Measurements from ENCODE around the gene AKNAD1.

The AKNAD1 gene

DNA sequence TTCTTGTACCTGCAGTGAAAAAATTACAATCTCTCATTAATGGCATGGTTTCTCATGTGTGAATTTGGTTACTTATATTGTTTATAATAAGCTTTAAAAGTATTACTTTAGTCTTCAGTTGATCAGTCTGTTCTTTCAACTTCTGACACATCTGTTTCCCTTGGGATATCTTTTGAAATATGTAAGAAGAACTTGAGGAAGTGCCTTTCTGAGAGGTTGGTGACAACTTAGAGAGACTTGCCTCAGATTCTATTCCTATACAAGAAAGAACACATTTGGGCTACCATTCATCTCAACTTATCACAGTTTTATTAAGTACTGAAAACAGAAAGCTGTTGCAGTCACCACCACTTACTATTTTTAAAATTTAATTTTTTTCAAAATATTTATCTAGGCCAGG lies 8.1 kb downstream of the AKNAD1 start:
- TF ChIP-seq TAF1 (IDR thresholded peaks at IDR 0.05; ENCODE audit: borderline replicate concordance, insufficient read depth, low read length) (no peak), POLR2AphosphoS5 (IDR thresholded peaks at IDR 0.05; ENCODE audit: low read depth, low read length) (no peak), FOXP2 (optimal IDR thresholded peaks at IDR 0.05; ENCODE audit: borderline replicate concordance, extremely low read depth, extremely low read length, insufficient read depth) (no peak), SIN3A (IDR thresholded peaks at IDR 0.05; ENCODE audit: borderline replicate concordance, insufficient read depth, low read length) (no peak)
- TF ChIP-seq, protein P1, sequence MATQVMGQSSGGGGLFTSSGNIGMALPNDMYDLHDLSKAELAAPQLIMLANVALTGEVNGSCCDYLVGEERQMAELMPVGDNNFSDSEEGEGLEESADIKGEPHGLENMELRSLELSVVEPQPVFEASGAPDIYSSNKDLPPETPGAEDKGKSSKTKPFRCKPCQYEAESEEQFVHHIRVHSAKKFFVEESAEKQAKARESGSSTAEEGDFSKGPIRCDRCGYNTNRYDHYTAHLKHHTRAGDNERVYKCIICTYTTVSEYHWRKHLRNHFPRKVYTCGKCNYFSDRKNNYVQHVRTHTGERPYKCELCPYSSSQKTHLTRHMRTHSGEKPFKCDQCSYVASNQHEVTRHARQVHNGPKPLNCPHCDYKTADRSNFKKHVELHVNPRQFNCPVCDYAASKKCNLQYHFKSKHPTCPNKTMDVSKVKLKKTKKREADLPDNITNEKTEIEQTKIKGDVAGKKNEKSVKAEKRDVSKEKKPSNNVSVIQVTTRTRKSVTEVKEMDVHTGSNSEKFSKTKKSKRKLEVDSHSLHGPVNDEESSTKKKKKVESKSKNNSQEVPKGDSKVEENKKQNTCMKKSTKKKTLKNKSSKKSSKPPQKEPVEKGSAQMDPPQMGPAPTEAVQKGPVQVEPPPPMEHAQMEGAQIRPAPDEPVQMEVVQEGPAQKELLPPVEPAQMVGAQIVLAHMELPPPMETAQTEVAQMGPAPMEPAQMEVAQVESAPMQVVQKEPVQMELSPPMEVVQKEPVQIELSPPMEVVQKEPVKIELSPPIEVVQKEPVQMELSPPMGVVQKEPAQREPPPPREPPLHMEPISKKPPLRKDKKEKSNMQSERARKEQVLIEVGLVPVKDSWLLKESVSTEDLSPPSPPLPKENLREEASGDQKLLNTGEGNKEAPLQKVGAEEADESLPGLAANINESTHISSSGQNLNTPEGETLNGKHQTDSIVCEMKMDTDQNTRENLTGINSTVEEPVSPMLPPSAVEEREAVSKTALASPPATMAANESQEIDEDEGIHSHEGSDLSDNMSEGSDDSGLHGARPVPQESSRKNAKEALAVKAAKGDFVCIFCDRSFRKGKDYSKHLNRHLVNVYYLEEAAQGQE (IDR thresholded peaks at IDR 0.05; ENCODE audit: insufficient read depth in 1 of 2, low read depth in 2 of 2, low read length in 2 of 2): no peak

DNA sequence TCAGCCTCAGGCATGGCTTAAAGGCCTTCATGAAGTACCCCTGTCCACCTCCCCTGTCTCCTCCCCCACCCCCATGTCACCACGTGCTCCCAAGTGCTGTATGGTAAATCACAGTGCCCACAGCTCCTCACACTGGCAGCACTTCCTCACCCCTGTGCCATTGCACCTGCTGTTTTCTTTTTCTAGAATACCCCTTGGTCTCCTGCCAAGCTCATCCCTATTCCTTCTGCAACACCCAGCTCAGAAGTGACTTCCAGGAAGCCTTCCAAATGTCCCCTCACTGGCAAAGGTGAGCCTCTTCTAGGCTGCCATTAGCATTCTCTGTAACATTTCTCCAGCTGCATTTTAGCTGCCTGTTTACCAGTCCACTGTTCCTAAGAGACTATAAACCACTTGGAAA lies 9.4 kb downstream of the AKNAD1 start:
- TF ChIP-seq FOXP2 (optimal IDR thresholded peaks at IDR 0.05; ENCODE audit: borderline replicate concordance, extremely low read depth, extremely low read length, insufficient read depth) (no peak), SIN3A (IDR thresholded peaks at IDR 0.05; ENCODE audit: borderline replicate concordance, insufficient read depth, low read length) (no peak), POLR2AphosphoS5 (IDR thresholded peaks at IDR 0.05; ENCODE audit: low read depth, low read length) (no peak), TAF1 (IDR thresholded peaks at IDR 0.05; ENCODE audit: borderline replicate concordance, insufficient read depth, low read length) (no peak)
- TF ChIP-seq, protein P1 (IDR thresholded peaks at IDR 0.05; ENCODE audit: insufficient read depth in 1 of 2, low read depth in 2 of 2, low read length in 2 of 2): no peak

DNA sequence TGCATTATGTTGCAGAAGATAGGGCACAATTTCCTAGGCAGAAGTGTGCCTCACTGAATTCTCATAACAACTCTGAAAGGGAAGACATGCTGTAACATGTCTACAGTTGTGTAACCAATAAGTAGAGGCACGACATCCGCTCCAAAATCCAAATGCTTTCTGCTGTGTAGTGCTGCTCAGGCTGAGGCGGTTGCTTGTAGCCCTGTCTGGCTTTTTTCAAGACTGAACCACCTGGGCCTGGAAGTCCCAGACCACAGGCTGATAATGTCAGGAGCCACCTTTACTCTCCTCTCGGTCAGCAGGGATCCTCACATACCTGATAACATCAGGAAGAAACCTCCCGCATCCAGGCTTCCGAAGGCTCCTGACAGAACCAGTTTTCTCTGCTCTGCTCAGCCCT lies 10.9 kb downstream of the AKNAD1 start:
- TF ChIP-seq SIN3A (IDR thresholded peaks at IDR 0.05; ENCODE audit: borderline replicate concordance, insufficient read depth, low read length) (no peak), FOXP2 (optimal IDR thresholded peaks at IDR 0.05; ENCODE audit: borderline replicate concordance, extremely low read depth, extremely low read length, insufficient read depth) (no peak), POLR2AphosphoS5 (IDR thresholded peaks at IDR 0.05; ENCODE audit: low read depth, low read length) (no peak), TAF1 (IDR thresholded peaks at IDR 0.05; ENCODE audit: borderline replicate concordance, insufficient read depth, low read length) (no peak)
- TF ChIP-seq, protein P1 (IDR thresholded peaks at IDR 0.05; ENCODE audit: insufficient read depth in 1 of 2, low read depth in 2 of 2, low read length in 2 of 2): no peak

DNA sequence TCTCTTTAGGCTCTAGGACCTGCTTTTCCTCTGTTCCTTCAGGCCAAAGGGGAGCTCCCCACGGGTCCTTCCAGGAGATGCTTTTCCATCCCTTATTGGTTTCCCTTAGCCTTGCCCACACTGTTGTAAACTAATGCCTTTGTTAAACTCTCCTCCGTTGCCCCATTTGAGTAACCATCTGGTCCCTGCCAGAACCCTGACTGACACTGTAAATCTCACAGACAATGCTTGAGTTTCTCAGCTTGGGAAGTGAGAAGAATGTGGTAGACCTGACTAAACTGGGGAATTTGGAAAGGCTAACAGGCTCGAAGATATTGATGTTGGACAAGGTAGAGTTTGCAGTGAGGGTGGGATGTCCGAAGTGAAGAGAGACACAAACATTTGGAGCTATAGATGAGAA lies 11.4 kb downstream of the AKNAD1 start:
- TF ChIP-seq POLR2AphosphoS5 (IDR thresholded peaks at IDR 0.05; ENCODE audit: low read depth, low read length) (no peak), TAF1 (IDR thresholded peaks at IDR 0.05; ENCODE audit: borderline replicate concordance, insufficient read depth, low read length) (no peak), FOXP2 (optimal IDR thresholded peaks at IDR 0.05; ENCODE audit: borderline replicate concordance, extremely low read depth, extremely low read length, insufficient read depth) (no peak)
- TF ChIP-seq, protein P1 (IDR thresholded peaks at IDR 0.05; ENCODE audit: insufficient read depth in 1 of 2, low read depth in 2 of 2, low read length in 2 of 2): no peak

All from PFSK-1 (cell line).